GM23338 (cell line): ENCODE results near the gene RAB11FIP2. TPM values are rescaled to one million over a fixed set of nuclear protein-coding genes. Genes with fewer than 3 reads are reported as not detected.

Source experiments
- ATAC-seq: fragments of 200-7000 bp; cut with Tn5 transposase; 3 replicates; pipeline ENCODE4 v1.9.1; 2020
- DNase-seq: peaks from one replicate; pipeline ENCODE4 v3.0.0-alpha.2; 2015; ENCODE audit warnings: low spot score
- H2AFZ ChIP-seq: fragments of 200-600 bp; sonication (generic); 2 replicates; pipeline ENCODE4 v1.8.0; 2016; ENCODE audit warnings: antibody characterized with exemption, mild to moderate bottlenecking, moderate library complexity
- H3F3A ChIP-seq: fragments of 200-600 bp; sonication (generic); replicated peaks from 2 replicates; pipeline ENCODE4 v1.8.0; 2017; ENCODE audit warnings: antibody characterized with exemption, mixed run types, low read depth
- H3K27ac ChIP-seq: fragments of 200-600 bp; sonication (generic); 2 replicates; pipeline ENCODE4 v1.6.1; 2016; ENCODE audit warnings: low read depth
- H3K27me3 ChIP-seq: fragments of 200-600 bp; sonication (generic); 2 replicates; pipeline ENCODE4 v1.8.0; 2016; ENCODE audit warnings: mild to moderate bottlenecking, mixed run types, moderate library complexity; ENCODE audit not compliant: insufficient read depth
- H3K36me3 ChIP-seq: fragments of 200-600 bp; sonication (generic); 2 replicates; pipeline ENCODE4 v1.8.0; 2016; ENCODE audit warnings: mild to moderate bottlenecking; ENCODE audit not compliant: insufficient read depth
- H3K4me1 ChIP-seq: fragments of 200-600 bp; sonication (generic); 2 replicates; pipeline ENCODE4 v1.8.0; 2016; ENCODE audit warnings: mild to moderate bottlenecking, moderate library complexity; ENCODE audit not compliant: insufficient read depth
- H3K4me2 ChIP-seq: fragments of 200-600 bp; sonication (generic); 2 replicates; pipeline ENCODE4 v1.7.1; 2017; ENCODE audit warnings: mixed run types
- H3K4me3 ChIP-seq: fragments of 200-600 bp; sonication (generic); 2 replicates; pipeline ENCODE4 v1.6.1; 2016; ENCODE audit warnings: mixed run types
- H3K79me2 ChIP-seq: fragments of 200-600 bp; sonication (generic); replicated peaks from 2 replicates; pipeline ENCODE4 v1.8.0; 2017; ENCODE audit warnings: mild to moderate bottlenecking; ENCODE audit not compliant: insufficient read depth
- H3K9me2 ChIP-seq: fragments of 200-600 bp; sonication (generic); 2 replicates; pipeline ENCODE4 v1.8.0; 2017; ENCODE audit not compliant: insufficient read depth
- H4K20me1 ChIP-seq: fragments of 200-600 bp; sonication (generic); replicated peaks from 2 replicates; pipeline ENCODE4 v1.8.0; 2017; ENCODE audit warnings: mild to moderate bottlenecking; ENCODE audit not compliant: insufficient read depth
- H3K27ac Mint-ChIP-seq: 2 replicates; pipeline ENCODE4 v1.8.0; 2020; ENCODE audit warnings: inconsistent platforms, mild to moderate bottlenecking, moderate library complexity, mixed read lengths
- H3K27me3 Mint-ChIP-seq: 3 replicates; pipeline ENCODE4 v1.8.0; 2022; ENCODE audit warnings: low read depth, mild to moderate bottlenecking, moderate library complexity, mixed read lengths, inconsistent platforms; ENCODE audit not compliant: insufficient read depth, poor library complexity
- H3K36me3 Mint-ChIP-seq: 3 replicates; pipeline ENCODE4 v1.8.0; 2021; ENCODE audit warnings: low read depth, mild to moderate bottlenecking, inconsistent platforms, moderate library complexity, mixed read lengths
- H3K4me1 Mint-ChIP-seq: 3 replicates; pipeline ENCODE4 v1.8.0; 2020; ENCODE audit warnings: mild to moderate bottlenecking, inconsistent platforms, mixed read lengths
- H3K4me3 Mint-ChIP-seq: 3 replicates; pipeline ENCODE4 v1.8.0; 2021; ENCODE audit warnings: moderate library complexity, mild to moderate bottlenecking, inconsistent platforms, mixed read lengths
- H3K9me3 Mint-ChIP-seq: 3 replicates; pipeline ENCODE4 v1.8.0; 2020; ENCODE audit warnings: moderate library complexity, mild to moderate bottlenecking, inconsistent platforms, mixed read lengths
- CREB1 ChIP-seq: fragments of 250-450 bp; sonication (Bioruptor Pico); IDR thresholded peaks from 2 replicates; pipeline ENCODE4 v1.5.0; 2020; ENCODE audit warnings: low read depth, mild to moderate bottlenecking, moderate library complexity
- EZH2 ChIP-seq: fragments of 200-600 bp; sonication (generic); IDR thresholded peaks from one replicate; pipeline ENCODE4 v1.8.0; 2017; ENCODE audit warnings: antibody characterized with exemption, mild to moderate bottlenecking, low read depth; ENCODE audit not compliant: unreplicated experiment
- EZH2phosphoT487 ChIP-seq: fragments of 200-600 bp; sonication (generic); IDR thresholded peaks from one replicate; pipeline ENCODE4 v1.8.1; 2018; ENCODE audit warnings: antibody characterized with exemption; ENCODE audit not compliant: unreplicated experiment
- JUNB ChIP-seq: IDR thresholded peaks from one replicate; pipeline ENCODE4 v1.6.1; 2016; ENCODE audit warnings: antibody characterized with exemption; ENCODE audit not compliant: unreplicated experiment
- NANOG ChIP-seq: IDR thresholded peaks from 2 replicates; pipeline ENCODE4 v1.6.1; 2016; ENCODE audit warnings: antibody characterized with exemption, borderline replicate concordance
- POLR2AphosphoS5 ChIP-seq: IDR thresholded peaks from 2 replicates; pipeline ENCODE4 v1.6.1; 2016; ENCODE audit warnings: antibody characterized with exemption, low read depth
- STAT1 ChIP-seq: IDR thresholded peaks from one replicate; pipeline ENCODE4 v1.6.1; 2016; ENCODE audit warnings: antibody characterized with exemption; ENCODE audit not compliant: unreplicated experiment
- ZNF114 ChIP-seq: fragments of 250-450 bp; sonication (Bioruptor Pico); IDR thresholded peaks from 2 replicates; pipeline ENCODE4 v1.5.0; 2020; ENCODE audit warnings: mild to moderate bottlenecking, moderate library complexity
- ZNF331 ChIP-seq: fragments of 250-450 bp; sonication (Bioruptor Pico); IDR thresholded peaks from 2 replicates; pipeline ENCODE4 v1.5.0; 2020; ENCODE audit warnings: low read depth, mild to moderate bottlenecking, moderate library complexity
- polyA plus RNA-seq: library from polyadenylated mRNA; unstranded; fragments of >200 nt; fragmentation: Nextera tagmentation; extraction: Ambion mirVana; gene quantifications from 2 replicates; pipeline ENCODE4 v1.2.1, GENCODE V29; 2016
- total RNA-seq: library from RNA; depleted of rRNA; stranded (reverse); fragments of >200 nt; shearing (Covaris generic); gene quantifications from 2 replicates; pipeline ENCODE4 v1.2.3, GENCODE V29; 2014
- TF ChIP-seq, protein P1 (sequence below): IDR thresholded peaks from one replicate; pipeline ENCODE4 v1.6.1; 2018; ENCODE audit warnings: antibody characterized with exemption; ENCODE audit not compliant: unreplicated experiment
- TF ChIP-seq, protein P2 (sequence below): IDR thresholded peaks from 2 replicates; pipeline ENCODE4 v1.6.1; 2016; ENCODE audit warnings: antibody characterized with exemption

Gene RAB11FIP2
- total and polyA plus RNA-seq, 2 experiments from 2014 or later = 16.1 to 17.6 TPM

DNA sequence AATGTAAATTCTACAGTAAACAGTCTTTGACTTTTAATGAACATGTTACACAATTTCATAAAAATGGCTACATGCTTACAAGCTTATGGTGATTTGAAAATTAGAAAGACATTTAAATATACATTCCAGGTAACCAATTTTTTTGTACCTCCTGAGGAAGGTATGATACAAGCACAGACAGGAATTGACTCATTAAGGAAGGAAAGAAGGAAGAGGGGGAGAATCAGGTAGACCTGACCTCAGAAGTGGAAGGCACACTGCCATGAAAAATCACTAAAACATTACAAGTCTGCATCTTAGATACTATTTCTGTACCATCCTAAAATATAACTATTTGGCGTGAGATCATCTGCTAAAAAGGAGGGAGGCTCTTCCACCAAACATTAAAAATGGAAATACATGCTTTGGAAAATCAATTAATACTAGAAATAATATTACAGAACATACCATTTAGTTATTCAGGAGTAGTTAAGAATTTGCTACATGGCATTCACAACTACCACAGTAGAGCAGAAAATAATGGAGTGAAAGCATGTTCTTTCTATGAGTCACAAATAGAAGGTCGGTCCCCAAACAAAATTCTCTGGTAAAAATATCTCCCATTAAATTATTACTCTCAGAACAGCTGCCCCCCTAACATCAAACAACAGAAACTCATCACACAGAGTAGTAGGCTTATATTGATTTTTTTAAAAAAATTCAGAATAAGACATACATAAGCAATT is 15.2 kb downstream of the RAB11FIP2 start:
- peaks cover 33% of the 10 kb centered on the region for H3K4me1 Mint-ChIP-seq
- TF ChIP-seq NANOG (no peak), JUNB (no peak), EZH2 (no peak)
- ATAC-seq = no peak

DNA sequence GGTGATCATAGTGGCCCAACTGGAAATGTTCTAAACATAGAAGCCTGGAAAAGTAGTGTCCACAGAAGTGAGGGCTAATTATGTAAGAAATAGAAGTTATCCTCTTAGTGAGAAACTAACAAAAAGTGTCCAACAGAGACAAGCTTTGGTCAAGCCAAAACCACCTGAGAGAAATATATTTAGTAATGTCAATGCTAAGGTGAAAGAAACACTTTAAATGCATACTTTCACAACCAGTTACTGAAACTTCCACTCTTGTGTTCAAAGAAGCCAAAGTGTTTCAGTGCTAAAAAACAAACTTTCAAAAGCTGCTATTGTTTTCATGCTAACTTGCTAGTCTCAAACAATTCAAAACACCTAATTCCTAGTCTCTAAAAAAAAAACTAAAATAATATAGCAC is 18.1 kb downstream of the RAB11FIP2 start:
- DNase-seq = no peak
- H3K4me3 Mint-ChIP-seq = no peak overlapping the region
- H3K9me2 ChIP-seq = no peaks in the 10 kb centered on the region
- no peak overlapping the region for H3K4me3 ChIP-seq
- no peak for ATAC-seq
- no peak overlapping the region for H2AFZ ChIP-seq
- H3K4me1 Mint-ChIP-seq = peaks cover 25% of the 10 kb centered on the region
- H3K27ac Mint-ChIP-seq = no peak overlapping the region
- no peaks in the 10 kb centered on the region for H4K20me1 ChIP-seq
- no peak overlapping the region for H3K27ac ChIP-seq
- H3K27me3 Mint-ChIP-seq = no peaks in the 10 kb centered on the region
- H3K79me2 ChIP-seq = no peaks in the 10 kb centered on the region
- H3K27me3 ChIP-seq = no peaks in the 10 kb centered on the region
- peak overlapping the region; percentile 9 for H3K4me2 ChIP-seq
- peaks cover 18% of the 10 kb centered on the region; the same call in 1 of the 2 replicates for H3K4me1 ChIP-seq
- H3K36me3 Mint-ChIP-seq = no peaks in the 10 kb centered on the region
- no peaks in the 10 kb centered on the region for H3K9me3 Mint-ChIP-seq
- no peaks in the 10 kb centered on the region for H3K36me3 ChIP-seq
- no peaks in the 10 kb centered on the region for H3F3A ChIP-seq
- TF ChIP-seq NANOG (no peak), ZNF331 (CRISPR knock-in tag) (no peak), JUNB (no peak), STAT1 (no peak), POLR2AphosphoS5 (no peak), ZNF114 (CRISPR knock-in tag) (no peak), EZH2phosphoT487 (no peak), CREB1 (no peak)
- TF ChIP-seq, protein P1, sequence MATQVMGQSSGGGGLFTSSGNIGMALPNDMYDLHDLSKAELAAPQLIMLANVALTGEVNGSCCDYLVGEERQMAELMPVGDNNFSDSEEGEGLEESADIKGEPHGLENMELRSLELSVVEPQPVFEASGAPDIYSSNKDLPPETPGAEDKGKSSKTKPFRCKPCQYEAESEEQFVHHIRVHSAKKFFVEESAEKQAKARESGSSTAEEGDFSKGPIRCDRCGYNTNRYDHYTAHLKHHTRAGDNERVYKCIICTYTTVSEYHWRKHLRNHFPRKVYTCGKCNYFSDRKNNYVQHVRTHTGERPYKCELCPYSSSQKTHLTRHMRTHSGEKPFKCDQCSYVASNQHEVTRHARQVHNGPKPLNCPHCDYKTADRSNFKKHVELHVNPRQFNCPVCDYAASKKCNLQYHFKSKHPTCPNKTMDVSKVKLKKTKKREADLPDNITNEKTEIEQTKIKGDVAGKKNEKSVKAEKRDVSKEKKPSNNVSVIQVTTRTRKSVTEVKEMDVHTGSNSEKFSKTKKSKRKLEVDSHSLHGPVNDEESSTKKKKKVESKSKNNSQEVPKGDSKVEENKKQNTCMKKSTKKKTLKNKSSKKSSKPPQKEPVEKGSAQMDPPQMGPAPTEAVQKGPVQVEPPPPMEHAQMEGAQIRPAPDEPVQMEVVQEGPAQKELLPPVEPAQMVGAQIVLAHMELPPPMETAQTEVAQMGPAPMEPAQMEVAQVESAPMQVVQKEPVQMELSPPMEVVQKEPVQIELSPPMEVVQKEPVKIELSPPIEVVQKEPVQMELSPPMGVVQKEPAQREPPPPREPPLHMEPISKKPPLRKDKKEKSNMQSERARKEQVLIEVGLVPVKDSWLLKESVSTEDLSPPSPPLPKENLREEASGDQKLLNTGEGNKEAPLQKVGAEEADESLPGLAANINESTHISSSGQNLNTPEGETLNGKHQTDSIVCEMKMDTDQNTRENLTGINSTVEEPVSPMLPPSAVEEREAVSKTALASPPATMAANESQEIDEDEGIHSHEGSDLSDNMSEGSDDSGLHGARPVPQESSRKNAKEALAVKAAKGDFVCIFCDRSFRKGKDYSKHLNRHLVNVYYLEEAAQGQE = no peak
- TF ChIP-seq, protein P2, sequence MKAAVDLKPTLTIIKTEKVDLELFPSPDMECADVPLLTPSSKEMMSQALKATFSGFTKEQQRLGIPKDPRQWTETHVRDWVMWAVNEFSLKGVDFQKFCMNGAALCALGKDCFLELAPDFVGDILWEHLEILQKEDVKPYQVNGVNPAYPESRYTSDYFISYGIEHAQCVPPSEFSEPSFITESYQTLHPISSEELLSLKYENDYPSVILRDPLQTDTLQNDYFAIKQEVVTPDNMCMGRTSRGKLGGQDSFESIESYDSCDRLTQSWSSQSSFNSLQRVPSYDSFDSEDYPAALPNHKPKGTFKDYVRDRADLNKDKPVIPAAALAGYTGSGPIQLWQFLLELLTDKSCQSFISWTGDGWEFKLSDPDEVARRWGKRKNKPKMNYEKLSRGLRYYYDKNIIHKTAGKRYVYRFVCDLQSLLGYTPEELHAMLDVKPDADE = no peak

More for the DNA sequence above, 15.2 kb downstream of the RAB11FIP2 start:
- no peak for DNase-seq
- no peak overlapping the region for H3K27ac ChIP-seq
- no peaks in the 10 kb centered on the region for H3K9me3 Mint-ChIP-seq
- H2AFZ ChIP-seq = no peak overlapping the region
- H3K9me2 ChIP-seq = no peaks in the 10 kb centered on the region
- H3K27me3 Mint-ChIP-seq = no peaks in the 10 kb centered on the region
- peak overlapping the region; percentile 16; the same call in 1 of the 2 replicates for H3K27ac Mint-ChIP-seq
- H3K27me3 ChIP-seq = no peaks in the 10 kb centered on the region
- no peak overlapping the region for H3K4me2 ChIP-seq
- no peaks in the 10 kb centered on the region for H3K36me3 ChIP-seq
- no peaks in the 10 kb centered on the region for H4K20me1 ChIP-seq
- H3K79me2 ChIP-seq = no peaks in the 10 kb centered on the region
- H3K4me3 ChIP-seq = no peak overlapping the region
- H3K4me1 ChIP-seq = peaks cover 24% of the 10 kb centered on the region
- no peak overlapping the region for H3K4me3 Mint-ChIP-seq
- H3K36me3 Mint-ChIP-seq = no peaks in the 10 kb centered on the region
- no peaks in the 10 kb centered on the region for H3F3A ChIP-seq
